HepG2 (cell line): Measurements from ENCODE around the gene SLC8B1. TPM values are rescaled to one million over a fixed set of nuclear protein-coding genes. Genes with fewer than 3 reads are reported as not detected.

Source experiments
- ATAC-seq: fragments of 200-7000 bp; cut with Tn5 transposase; 3 replicates; pipeline ENCODE4 v1.9.1; 2020; ENCODE audit warnings: mild to moderate bottlenecking, moderate library complexity
- BruUV-seq: library from RNA; stranded (reverse); fragments of 400-500 nt; replicated peaks from 2 replicates; lab custom pipeline; 2021; lab: Mats Ljungman, UMichigan
- CTCF ChIA-PET: fragments of 300-600 bp; formaldehyde crosslinking; extraction: SDS; loops from one replicate; lab custom pipeline; 2021; ENCODE audit warnings: low total read pairs, inconsistent platforms, low intra/inter-chr PET ratio; lab: Yijun Ruan, JAX
- POLR2A ChIA-PET: fragments of 350-600 bp; sonication (Branson Sonifier 250); formaldehyde crosslinking; loops from one replicate; lab custom pipeline; 2020; ENCODE audit warnings: antibody characterized with exemption, inconsistent platforms; lab: Yijun Ruan, JAX
- DNase-seq: peaks from one replicate; pipeline ENCODE4 v3.0.0-alpha.2; 2015; ENCODE audit warnings: low spot score
- FAIRE-seq: peaks from 3 replicates; lab custom pipeline; 2011; peaks lifted over from hg19 to GRCh38; lab: Jason Lieb, UNC
- H2AFZ ChIP-seq: one replicate; pipeline ENCODE4 v1.6.1; 2011; ENCODE audit warnings: low read length, inconsistent platforms
- H3K27ac ChIP-seq: fragments of 300-600 bp; 3 replicates; pipeline ENCODE4 v1.8.0; 2011; ENCODE audit warnings: mixed run types, mild to moderate bottlenecking, mixed read lengths, low read length, inconsistent platforms; ENCODE audit not compliant: insufficient read depth; ENCODE audit errors: extremely low read length
- H3K27me3 ChIP-seq, 2 experiments: fragments of 200-600 bp in 1 of 2; 2 replicates in 1 of 2; 3 replicates in 1 of 2; pipeline versions ENCODE4 v1.6.0 to v1.8.0; 2011; ENCODE audit warnings: low read length in 2 of 2, mild to moderate bottlenecking in 2 of 2, moderate library complexity in 2 of 2, inconsistent platforms in 1 of 2; ENCODE audit not compliant: insufficient read depth in 2 of 2, control insufficient read depth in 1 of 2
- H3K36me3 ChIP-seq, 2 experiments: fragments of 200-600 bp in 1 of 2; replicated peaks in 1 of 2; 2 replicates in 1 of 2; 3 replicates in 1 of 2; pipeline versions ENCODE4 v1.5.1 to v1.8.0; 2011; ENCODE audit warnings: low read length in 2 of 2, inconsistent platforms in 1 of 2; ENCODE audit not compliant: insufficient read depth in 2 of 2, control insufficient read depth in 1 of 2
- H3K4me1 ChIP-seq: 2 replicates; pipeline ENCODE4 v1.5.1; 2012; ENCODE audit warnings: low read length, inconsistent platforms; ENCODE audit not compliant: insufficient read depth
- H3K4me2 ChIP-seq: 2 replicates; pipeline ENCODE4 v1.6.0; 2011; ENCODE audit warnings: low read depth, low read length, inconsistent platforms
- H3K4me3 ChIP-seq, 3 experiments: fragments of 200-600 bp in 1 of 3; sonication (generic), shearing (Covaris generic) in 1 of 3; replicated peaks in 1 of 3; 2 replicates each; pipeline ENCODE4 v1.5.1; 2011 to 2016; ENCODE audit warnings: low read length in 3 of 3, inconsistent platforms in 2 of 3, low read depth in 2 of 3, mild to moderate bottlenecking in 2 of 3, control low read depth in 1 of 3, mixed read lengths in 1 of 3; ENCODE audit not compliant: insufficient read depth in 1 of 3
- H3K79me2 ChIP-seq: one replicate; pipeline ENCODE4 v1.6.1; 2011; ENCODE audit warnings: low read length, inconsistent platforms; ENCODE audit not compliant: insufficient read depth
- H3K9ac ChIP-seq: 2 replicates; pipeline ENCODE4 v1.6.0; 2011; ENCODE audit warnings: mild to moderate bottlenecking, low read depth, low read length, inconsistent platforms; ENCODE audit not compliant: insufficient read depth
- H3K9me3 ChIP-seq: 2 replicates; pipeline ENCODE4 v1.5.1; 2012; ENCODE audit warnings: mild to moderate bottlenecking, low read length
- H4K20me1 ChIP-seq: 2 replicates; pipeline ENCODE4 v1.6.0; 2011; ENCODE audit warnings: inconsistent platforms, mild to moderate bottlenecking, low read length, moderate library complexity; ENCODE audit not compliant: insufficient read depth
- IKZF1 ChIP-seq: fragments of 450-650 bp; IDR thresholded peaks from 2 replicates; pipeline ENCODE4 v1.7.1; 2016
- MXI1 ChIP-seq: IDR thresholded peaks from 3 replicates; pipeline ENCODE4 v1.6.1; 2012; ENCODE audit warnings: low read depth, low read length, inconsistent platforms, borderline replicate concordance
- NPAS2 ChIP-seq: sonication (generic); formaldehyde crosslinking; IDR thresholded peaks from 2 replicates; pipeline ENCODE4 v1.8.0; 2022; ENCODE audit warnings: mild to moderate bottlenecking, missing genetic modification reagents, borderline replicate concordance
- SRSF1 ChIP-seq: fragments of 200-400 bp; formaldehyde crosslinking; optimal IDR thresholded peaks from 2 replicates; pipeline ENCODE3; 2017; ENCODE audit warnings: mild to moderate bottlenecking, low read depth, low read length, moderate library complexity
- TBL1XR1 ChIP-seq: fragments of 150-350 bp; IDR thresholded peaks from 2 replicates; pipeline ENCODE4 v1.6.1; 2014; ENCODE audit warnings: borderline replicate concordance, low read length; ENCODE audit not compliant: partially characterized antibody
- TCF12 ChIP-seq, 2 experiments: fragments of 450-650 bp in 1 of 2; sonication (generic) in 1 of 2; formaldehyde crosslinking in 1 of 2; IDR thresholded peaks; 2 replicates each; pipeline versions ENCODE4 v1.6.1 to v1.8.0; 2017 to 2022; ENCODE audit warnings: antibody characterized with exemption in 1 of 2, mild to moderate bottlenecking in 1 of 2, missing genetic modification reagents in 1 of 2, moderate library complexity in 1 of 2
- YY1 ChIP-seq: IDR thresholded peaks from 2 replicates; pipeline ENCODE4 v1.6.1; 2011; ENCODE audit warnings: low read length, low read depth, moderate library complexity, mild to moderate bottlenecking; ENCODE audit not compliant: insufficient read depth, insufficient replicate concordance
- ZNF251 ChIP-seq: sonication (generic); formaldehyde crosslinking; IDR thresholded peaks from 2 replicates; pipeline ENCODE4 v1.9.0; 2021; ENCODE audit warnings: mild to moderate bottlenecking, missing genetic modification reagents
- ZNF274 ChIP-seq: sonication (generic); formaldehyde crosslinking; IDR thresholded peaks from 2 replicates; pipeline ENCODE4 v1.5.1; 2020; ENCODE audit warnings: mild to moderate bottlenecking, missing genetic modification reagents
- ZNF569 ChIP-seq: sonication (generic); formaldehyde crosslinking; IDR thresholded peaks from 2 replicates; pipeline ENCODE4 v1.5.0; 2020; ENCODE audit warnings: mild to moderate bottlenecking, missing genetic modification reagents, moderate library complexity, borderline replicate concordance
- ZNF775 ChIP-seq: sonication (generic); formaldehyde crosslinking; IDR thresholded peaks from 2 replicates; pipeline ENCODE4 v1.4.0; 2020; ENCODE audit warnings: missing genetic modification reagents, mild to moderate bottlenecking, moderate library complexity, borderline replicate concordance
- ZNF83 ChIP-seq: sonication (generic); formaldehyde crosslinking; IDR thresholded peaks from 2 replicates; pipeline ENCODE4 v1.4.0; 2020; ENCODE audit warnings: missing genetic modification reagents, mild to moderate bottlenecking, borderline replicate concordance
- WGBS: methylation state at CpG from one replicate; pipeline ENCODE4 v1.1.6; 2017; ENCODE audit warnings: low lambda C conversion rate; 5-methylcytosine and 5-hydroxymethylcytosine counted together
- in situ Hi-C: cut with HindIII; loops from 2 replicates; pipeline ENCODE4 v1.10.0; 2017; ENCODE audit warnings: low pct_unique_long_range_greater_than_20kb; ENCODE audit not compliant: extremely low pct_ligation_motif_present
- intact Hi-C: fragments of 100-400 bp; cut with micrococcal nuclease; formaldehyde crosslinking; loops from one replicate; pipeline ENCODE4 v1.10.0; 2022; ENCODE audit not compliant: unreplicated experiment
- polyA plus RNA-seq, 8 experiments: library from polyadenylated mRNA; depleted of rRNA in 3 of 8; stranded (reverse) in 7 of 8; unstranded in 1 of 8; fragments of >200 nt; fragmentation: Illumina TruSeq in 4 of 8; extraction: Trizol in 4 of 8; gene quantifications; 2 replicates each; pipeline versions ENCODE4 v1.2.1 to v1.2.3, GENCODE V29; 2011 to 2016; ENCODE audit warnings: low read depth in 4 of 8, missing spikeins in 1 of 8, mixed read lengths in 1 of 8; ENCODE audit not compliant: insufficient read depth in 1 of 8
- total RNA-seq, 5 experiments: library from RNA; depleted of rRNA; stranded (reverse); fragments of >200 nt; fragmentation: Illumina TruSeq; extraction: Trizol; gene quantifications; 2 replicates each; pipeline ENCODE4 v1.2.3, GENCODE V29; 2016; ENCODE audit warnings: low read depth in 1 of 5
- TF ChIP-seq, protein P1 (sequence below): sonication (generic); formaldehyde crosslinking; IDR thresholded peaks from 2 replicates; pipeline ENCODE4 v1.4.0; 2020; ENCODE audit warnings: mild to moderate bottlenecking, missing genetic modification reagents
- TF ChIP-seq, protein P2 (sequence below): IDR thresholded peaks from 2 replicates; pipeline ENCODE4 v1.6.1; 2016; ENCODE audit warnings: missing compliant biosample characterization, missing genetic modification reagents, borderline replicate concordance
- TF ChIP-seq, protein P3 (sequence below): sonication (generic); formaldehyde crosslinking; IDR thresholded peaks from 2 replicates; pipeline ENCODE4 v1.5.0; 2020; ENCODE audit warnings: mild to moderate bottlenecking, missing genetic modification reagents, moderate library complexity
- TF ChIP-seq, protein P4 (sequence below): sonication (generic); formaldehyde crosslinking; conservative IDR thresholded peaks from 2 replicates; pipeline ENCODE4 v1.4.0; 2020; ENCODE audit warnings: missing genetic modification reagents
- TF ChIP-seq, protein P5 (sequence below): sonication (generic); formaldehyde crosslinking; IDR thresholded peaks from 2 replicates; pipeline ENCODE4 v1.8.1; 2023; ENCODE audit warnings: missing genetic modification reagents, mild to moderate bottlenecking, borderline replicate concordance

SLC8B1 gene
- total and polyA plus RNA-seq, 2 of the 13 experiments (the other 11 are each of a cell fraction or from before 2014, with no cell fraction given), result 6.8 to 8.0 TPM

DNA sequence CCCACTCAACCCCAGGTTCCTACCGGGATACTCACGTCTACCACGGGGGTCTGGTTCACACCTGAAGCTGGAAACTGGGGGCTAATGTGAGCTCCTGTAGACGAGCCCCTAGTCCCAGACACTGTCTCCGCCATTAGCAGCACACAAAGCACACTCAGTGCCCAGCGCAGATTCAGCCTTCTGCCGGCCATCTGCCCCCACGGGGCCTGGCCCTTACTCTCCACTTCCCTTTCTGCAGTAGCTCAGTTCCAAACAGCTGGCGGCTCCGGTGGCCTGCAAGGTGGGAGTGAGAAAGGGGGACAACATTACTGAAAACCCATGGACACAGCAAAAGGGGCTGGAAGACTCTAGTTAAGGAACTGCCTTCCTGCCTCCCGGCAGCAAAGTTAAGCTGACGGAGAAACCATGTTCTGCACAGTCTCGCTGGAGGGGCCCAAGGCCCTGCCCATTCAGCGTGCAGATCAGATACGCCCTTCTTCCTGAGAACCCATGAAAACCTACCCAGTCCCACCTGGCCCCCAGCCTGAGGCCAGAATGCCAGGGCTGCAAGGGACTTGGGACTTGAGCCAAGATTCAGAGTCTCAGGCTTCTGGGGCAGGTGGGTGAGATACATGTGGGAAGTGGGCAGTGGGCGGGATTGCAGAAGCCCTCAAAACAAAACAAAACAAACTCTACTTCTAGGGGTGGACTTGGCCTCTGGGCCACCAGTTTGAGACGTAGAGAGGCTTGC lies 2.1 kb downstream of the SLC8B1 start:
- Histone ChIP-seq H3K4me2 (no peak overlapping the region), H3K27me3 (0 out of 5 replicates have a peak, but pooled peaks cover 0 to 1% of the 10 kb centered on the region in 2 experiments), H3K79me2 (no peaks in the 10 kb centered on the region), H3K27ac (no peak overlapping the region), H3K9me3 (no peaks in the 10 kb centered on the region), H4K20me1 (no peaks in the 10 kb centered on the region), H2AFZ (no peak overlapping the region), H3K9ac (no peak overlapping the region), H3K36me3 (no peaks in the 10 kb centered on the region), H3K4me1 (peaks cover 22% of the 10 kb centered on the region), H3K4me3 (no peak overlapping the region)
- FAIRE-seq (no peak), DNase-seq (no peak), ATAC-seq (no peak)
- in situ Hi-C loops (no loop called here), intact Hi-C loops (no loop called here)
- ChIA-PET CTCF (no interaction called here), POLR2A (no interaction called here)
- 91% methylated on average over 14 of the region's 17 CpGs for WGBS
- no TSS peak for BruUV-seq
- TF ChIP-seq YY1, result no peak
- no peak for TF ChIP-seq IKZF1
- no peak for TF ChIP-seq ZNF274 (CRISPR knock-in tag)
- no peak for TF ChIP-seq ZNF251 (CRISPR knock-in tag)
- TF ChIP-seq, protein P1, sequence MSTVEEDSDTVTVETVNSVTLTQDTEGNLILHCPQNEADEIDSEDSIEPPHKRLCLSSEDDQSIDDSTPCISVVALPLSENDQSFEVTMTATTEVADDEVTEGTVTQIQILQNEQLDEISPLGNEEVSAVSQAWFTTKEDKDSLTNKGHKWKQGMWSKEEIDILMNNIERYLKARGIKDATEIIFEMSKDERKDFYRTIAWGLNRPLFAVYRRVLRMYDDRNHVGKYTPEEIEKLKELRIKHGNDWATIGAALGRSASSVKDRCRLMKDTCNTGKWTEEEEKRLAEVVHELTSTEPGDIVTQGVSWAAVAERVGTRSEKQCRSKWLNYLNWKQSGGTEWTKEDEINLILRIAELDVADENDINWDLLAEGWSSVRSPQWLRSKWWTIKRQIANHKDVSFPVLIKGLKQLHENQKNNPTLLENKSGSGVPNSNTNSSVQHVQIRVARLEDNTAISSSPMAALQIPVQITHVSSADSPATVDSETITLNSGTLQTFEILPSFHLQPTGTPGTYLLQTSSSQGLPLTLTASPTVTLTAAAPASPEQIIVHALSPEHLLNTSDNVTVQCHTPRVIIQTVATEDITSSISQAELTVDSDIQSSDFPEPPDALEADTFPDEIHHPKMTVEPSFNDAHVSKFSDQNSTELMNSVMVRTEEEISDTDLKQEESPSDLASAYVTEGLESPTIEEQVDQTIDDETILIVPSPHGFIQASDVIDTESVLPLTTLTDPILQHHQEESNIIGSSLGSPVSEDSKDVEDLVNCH (CRISPR knock-in tag), result no peak
- TF ChIP-seq, protein P2, sequence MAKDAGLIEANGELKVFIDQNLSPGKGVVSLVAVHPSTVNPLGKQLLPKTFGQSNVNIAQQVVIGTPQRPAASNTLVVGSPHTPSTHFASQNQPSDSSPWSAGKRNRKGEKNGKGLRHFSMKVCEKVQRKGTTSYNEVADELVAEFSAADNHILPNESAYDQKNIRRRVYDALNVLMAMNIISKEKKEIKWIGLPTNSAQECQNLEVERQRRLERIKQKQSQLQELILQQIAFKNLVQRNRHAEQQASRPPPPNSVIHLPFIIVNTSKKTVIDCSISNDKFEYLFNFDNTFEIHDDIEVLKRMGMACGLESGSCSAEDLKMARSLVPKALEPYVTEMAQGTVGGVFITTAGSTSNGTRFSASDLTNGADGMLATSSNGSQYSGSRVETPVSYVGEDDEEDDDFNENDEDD (CRISPR knock-in tag), result no peak
- TF ChIP-seq, protein P3, sequence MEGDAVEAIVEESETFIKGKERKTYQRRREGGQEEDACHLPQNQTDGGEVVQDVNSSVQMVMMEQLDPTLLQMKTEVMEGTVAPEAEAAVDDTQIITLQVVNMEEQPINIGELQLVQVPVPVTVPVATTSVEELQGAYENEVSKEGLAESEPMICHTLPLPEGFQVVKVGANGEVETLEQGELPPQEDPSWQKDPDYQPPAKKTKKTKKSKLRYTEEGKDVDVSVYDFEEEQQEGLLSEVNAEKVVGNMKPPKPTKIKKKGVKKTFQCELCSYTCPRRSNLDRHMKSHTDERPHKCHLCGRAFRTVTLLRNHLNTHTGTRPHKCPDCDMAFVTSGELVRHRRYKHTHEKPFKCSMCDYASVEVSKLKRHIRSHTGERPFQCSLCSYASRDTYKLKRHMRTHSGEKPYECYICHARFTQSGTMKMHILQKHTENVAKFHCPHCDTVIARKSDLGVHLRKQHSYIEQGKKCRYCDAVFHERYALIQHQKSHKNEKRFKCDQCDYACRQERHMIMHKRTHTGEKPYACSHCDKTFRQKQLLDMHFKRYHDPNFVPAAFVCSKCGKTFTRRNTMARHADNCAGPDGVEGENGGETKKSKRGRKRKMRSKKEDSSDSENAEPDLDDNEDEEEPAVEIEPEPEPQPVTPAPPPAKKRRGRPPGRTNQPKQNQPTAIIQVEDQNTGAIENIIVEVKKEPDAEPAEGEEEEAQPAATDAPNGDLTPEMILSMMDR (CRISPR knock-in tag), result no peak
- no peak for TF ChIP-seq NPAS2
- no peak for TF ChIP-seq ZNF775 (CRISPR knock-in tag)
- TF ChIP-seq SRSF1, result no peak
- TF ChIP-seq TCF12 (IDR thresholded peaks at IDR 0.05), result no peak
- TF ChIP-seq TCF12 (CRISPR knock-in tag; IDR thresholded peaks at IDR 0.05), result no peak
- TF ChIP-seq MXI1, result no peak
- no peak for TF ChIP-seq ZNF83 (CRISPR knock-in tag)
- no peak for TF ChIP-seq ZNF569 (CRISPR knock-in tag)
- TF ChIP-seq, protein P4, sequence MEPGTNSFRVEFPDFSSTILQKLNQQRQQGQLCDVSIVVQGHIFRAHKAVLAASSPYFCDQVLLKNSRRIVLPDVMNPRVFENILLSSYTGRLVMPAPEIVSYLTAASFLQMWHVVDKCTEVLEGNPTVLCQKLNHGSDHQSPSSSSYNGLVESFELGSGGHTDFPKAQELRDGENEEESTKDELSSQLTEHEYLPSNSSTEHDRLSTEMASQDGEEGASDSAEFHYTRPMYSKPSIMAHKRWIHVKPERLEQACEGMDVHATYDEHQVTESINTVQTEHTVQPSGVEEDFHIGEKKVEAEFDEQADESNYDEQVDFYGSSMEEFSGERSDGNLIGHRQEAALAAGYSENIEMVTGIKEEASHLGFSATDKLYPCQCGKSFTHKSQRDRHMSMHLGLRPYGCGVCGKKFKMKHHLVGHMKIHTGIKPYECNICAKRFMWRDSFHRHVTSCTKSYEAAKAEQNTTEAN (CRISPR knock-in tag), result no peak
- no peak for TF ChIP-seq TBL1XR1
- TF ChIP-seq, protein P5, sequence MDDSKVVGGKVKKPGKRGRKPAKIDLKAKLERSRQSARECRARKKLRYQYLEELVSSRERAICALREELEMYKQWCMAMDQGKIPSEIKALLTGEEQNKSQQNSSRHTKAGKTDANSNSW (CRISPR knock-in tag), result no peak
